ENCODE results near the gene PDE4D.

- TF ChIP-seq, protein P1, sequence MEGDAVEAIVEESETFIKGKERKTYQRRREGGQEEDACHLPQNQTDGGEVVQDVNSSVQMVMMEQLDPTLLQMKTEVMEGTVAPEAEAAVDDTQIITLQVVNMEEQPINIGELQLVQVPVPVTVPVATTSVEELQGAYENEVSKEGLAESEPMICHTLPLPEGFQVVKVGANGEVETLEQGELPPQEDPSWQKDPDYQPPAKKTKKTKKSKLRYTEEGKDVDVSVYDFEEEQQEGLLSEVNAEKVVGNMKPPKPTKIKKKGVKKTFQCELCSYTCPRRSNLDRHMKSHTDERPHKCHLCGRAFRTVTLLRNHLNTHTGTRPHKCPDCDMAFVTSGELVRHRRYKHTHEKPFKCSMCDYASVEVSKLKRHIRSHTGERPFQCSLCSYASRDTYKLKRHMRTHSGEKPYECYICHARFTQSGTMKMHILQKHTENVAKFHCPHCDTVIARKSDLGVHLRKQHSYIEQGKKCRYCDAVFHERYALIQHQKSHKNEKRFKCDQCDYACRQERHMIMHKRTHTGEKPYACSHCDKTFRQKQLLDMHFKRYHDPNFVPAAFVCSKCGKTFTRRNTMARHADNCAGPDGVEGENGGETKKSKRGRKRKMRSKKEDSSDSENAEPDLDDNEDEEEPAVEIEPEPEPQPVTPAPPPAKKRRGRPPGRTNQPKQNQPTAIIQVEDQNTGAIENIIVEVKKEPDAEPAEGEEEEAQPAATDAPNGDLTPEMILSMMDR (IDR thresholded peaks at IDR 0.05) = no peak
- TF ChIP-seq ZFX (IDR thresholded peaks at IDR 0.05; ENCODE audit: borderline replicate concordance) = no peak
These were observed 435.2 kb downstream of the PDE4D start for GRCh38 chr5:59458321-59458720.

All from 22Rv1 (cell line).